ENCODE measurements around the gene RAB30.
"Not testable (repeated sequence)": the region's sequence is repeated elsewhere in the genome, so short reads cannot be mapped to it uniquely, and the experiment has no call there.

RAB30 gene

DNA sequence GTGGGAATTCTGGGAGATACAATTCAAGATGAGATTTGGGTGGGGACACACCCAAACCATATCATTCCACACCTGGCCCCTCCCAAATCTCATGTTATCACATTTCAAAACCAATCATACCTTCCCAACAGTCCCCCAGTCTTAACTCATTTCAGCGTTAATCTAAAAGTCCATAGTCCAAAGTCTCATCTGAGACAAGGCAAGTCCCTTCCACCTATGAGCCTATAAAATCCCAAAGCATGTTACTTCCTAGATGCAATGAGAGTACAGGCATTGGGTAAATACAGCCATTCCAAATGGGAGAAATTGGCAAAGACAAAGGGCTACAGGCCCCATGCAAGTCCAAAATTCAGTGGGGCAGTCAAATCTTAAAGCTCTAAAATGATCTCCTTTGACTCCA lies 128.3 kb downstream of the RAB30 start:
- not testable (repeated sequence) for DNase-seq (ENCODE audit: low read depth)

- DNase-seq (ENCODE audit: low read depth), result no peak
Measured at GRCh38 chr11:82942376-82942775, 129.3 kb downstream of the RAB30 start.

DNA sequence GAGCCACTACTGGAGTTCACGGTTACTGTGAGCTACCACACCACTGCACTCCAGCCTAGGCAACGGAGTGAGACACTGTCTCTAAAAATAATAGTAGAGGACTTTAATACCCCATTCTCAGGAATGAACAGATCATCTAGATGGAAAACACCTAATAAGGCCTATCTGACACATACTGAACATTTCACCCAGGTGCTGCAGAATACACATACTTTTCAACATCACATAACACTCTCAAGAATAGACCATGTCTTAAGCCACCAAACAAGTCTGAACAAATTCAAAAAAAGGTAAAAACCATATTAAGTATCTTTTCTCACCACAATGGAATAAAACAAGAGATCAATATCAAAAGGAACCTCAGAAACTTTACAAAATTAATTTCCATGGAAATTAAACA lies 132.2 kb downstream of the RAB30 start:
- no peak for DNase-seq (ENCODE audit: low read depth)

GRCh38 chr11:82937554-82937953 lies 134.1 kb downstream of the RAB30 start:
- DNase-seq (ENCODE audit: low read depth), result no peak

GRCh38 chr11:82936261-82936660 lies 135.4 kb downstream of the RAB30 start:
- DNase-seq (ENCODE audit: low read depth), result no peak

GRCh38 chr11:82932564-82932963 lies 139.1 kb downstream of the RAB30 start:
- DNase-seq (ENCODE audit: low read depth), result no peak

DNA sequence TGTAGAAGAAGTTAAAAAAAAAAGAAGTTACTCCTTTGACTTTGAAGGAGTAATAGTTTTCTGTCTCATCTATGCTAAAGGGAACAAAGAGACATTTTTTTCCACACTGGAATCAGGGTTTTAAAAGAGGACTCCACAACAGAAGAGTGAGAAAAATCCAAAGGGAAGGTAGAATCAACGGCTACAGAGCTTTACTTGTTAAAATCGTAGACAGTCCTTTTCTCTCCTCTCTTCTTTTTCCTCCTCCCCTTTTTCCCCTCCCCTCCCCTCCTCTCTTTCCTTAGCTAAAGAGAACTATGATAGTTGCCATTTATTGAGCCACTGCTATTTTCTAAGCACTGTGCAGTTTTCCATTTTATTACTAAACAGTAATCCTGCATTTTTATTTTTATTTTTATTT lies 141.0 kb downstream of the RAB30 start:
- no peak for DNase-seq (ENCODE audit: low read depth)

GRCh38 chr11:82930229-82930628 lies 141.5 kb downstream of the RAB30 start:
- no peak for DNase-seq (ENCODE audit: low read depth)

DNA sequence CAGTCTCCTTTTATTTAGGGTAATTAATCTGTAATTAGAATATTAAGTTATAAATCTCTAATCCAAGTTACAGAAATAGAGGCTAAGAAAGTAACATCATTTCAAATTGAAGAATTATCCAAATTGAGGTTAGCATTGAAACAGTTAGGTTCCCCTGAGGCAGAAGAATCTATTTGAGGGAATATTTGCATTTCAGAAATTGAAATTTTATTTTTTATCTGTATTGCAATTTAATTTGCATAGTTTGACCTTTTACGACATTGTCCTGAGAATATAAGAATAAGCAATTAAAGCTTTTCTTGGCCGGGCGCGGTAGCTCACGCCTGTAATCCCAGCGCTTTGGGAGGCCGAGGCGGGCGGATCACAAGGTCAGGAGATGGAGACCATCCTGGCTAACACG lies 142.6 kb downstream of the RAB30 start:
- DNase-seq (ENCODE audit: low read depth), result no peak

DNA sequence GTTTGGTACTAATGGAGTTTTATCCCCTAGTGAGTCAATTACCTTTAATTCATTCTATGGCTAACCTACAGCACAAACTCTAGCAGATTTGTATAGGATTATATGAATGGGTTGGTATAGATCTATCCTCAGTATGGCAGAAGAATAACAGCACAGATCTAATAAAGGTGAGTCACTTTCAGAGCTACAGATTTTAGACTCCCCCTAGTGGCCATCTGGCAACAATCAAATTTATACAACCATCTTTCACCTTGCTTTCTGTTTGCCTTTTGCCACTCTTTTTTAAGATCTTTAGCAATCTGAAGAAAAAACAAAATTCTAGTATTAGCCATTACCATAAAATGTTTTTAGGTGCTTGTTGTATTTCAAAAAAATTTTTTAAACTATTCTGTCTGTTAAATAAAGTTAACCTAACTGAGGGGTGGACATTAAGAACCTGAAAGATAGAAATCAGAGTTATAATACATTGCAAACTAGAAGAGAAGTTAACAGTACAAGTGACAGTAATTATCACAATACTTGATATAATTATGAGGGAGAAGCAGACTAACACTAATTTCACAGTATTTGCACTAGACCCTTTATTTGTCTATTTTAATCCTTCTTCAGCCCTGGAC lies 144.3 kb downstream of the RAB30 start:
- DNase-seq (ENCODE audit: low read depth), result no peak

- DNase-seq (ENCODE audit: low read depth), result no peak
Measured at GRCh38 chr11:82924522-82925224, 147.0 kb downstream of the RAB30 start.
